Glutamatergic neuron (in vitro differentiated cells): ENCODE data around the gene OR8B4. TPM values are rescaled to one million over a fixed set of nuclear protein-coding genes. Genes with fewer than 3 reads are reported as not detected.
"Not testable (repeated sequence)": the region's sequence is repeated elsewhere in the genome, so short reads cannot be mapped to it uniquely, and the experiment has no call there.

ENCODE experiments used
- DNase-seq: peaks from one replicate; pipeline ENCODE4 v3.0.0; 2022
- H3K27ac Mint-ChIP-seq: one replicate; pipeline ENCODE4 v1.8.0; 2020; ENCODE audit warnings: mild to moderate bottlenecking, mixed read lengths, inconsistent platforms; ENCODE audit not compliant: unreplicated experiment
- H3K27me3 Mint-ChIP-seq: one replicate; pipeline ENCODE4 v1.8.0; 2020; ENCODE audit warnings: mild to moderate bottlenecking, moderate library complexity, mixed read lengths, inconsistent platforms; ENCODE audit not compliant: unreplicated experiment
- H3K36me3 Mint-ChIP-seq: one replicate; pipeline ENCODE4 v1.8.0; 2020; ENCODE audit warnings: mild to moderate bottlenecking, mixed read lengths, inconsistent platforms; ENCODE audit not compliant: unreplicated experiment
- H3K4me1 Mint-ChIP-seq: one replicate; pipeline ENCODE4 v1.8.0; 2020; ENCODE audit warnings: mild to moderate bottlenecking, low read depth, mixed read lengths, inconsistent platforms; ENCODE audit not compliant: unreplicated experiment
- H3K4me3 Mint-ChIP-seq: one replicate; pipeline ENCODE4 v1.8.0; 2020; ENCODE audit warnings: mild to moderate bottlenecking, mixed read lengths, inconsistent platforms; ENCODE audit not compliant: unreplicated experiment
- H3K9me3 Mint-ChIP-seq: one replicate; pipeline ENCODE4 v1.8.0; 2020; ENCODE audit warnings: mild to moderate bottlenecking, moderate library complexity, mixed read lengths, inconsistent platforms; ENCODE audit not compliant: unreplicated experiment
- CTCF ChIP-seq: fragments of 200-600 bp; sonication (generic); IDR thresholded peaks from one replicate; pipeline ENCODE4 v1.5.0; 2021; ENCODE audit not compliant: partially characterized antibody, unreplicated experiment
- total RNA-seq: library from RNA; stranded (reverse); fragmentation: NEBNext Ultra II Directional; extraction: Animal tissue kit (Norgen Biotek cat#: 25700); gene quantifications from one replicate; pipeline ENCODE4 v1.2.1, GENCODE V29; 2021; ENCODE audit not compliant: unreplicated experiment

OR8B4 gene
- total RNA-seq, 1 donor from 2014 or later, result not detected

DNA sequence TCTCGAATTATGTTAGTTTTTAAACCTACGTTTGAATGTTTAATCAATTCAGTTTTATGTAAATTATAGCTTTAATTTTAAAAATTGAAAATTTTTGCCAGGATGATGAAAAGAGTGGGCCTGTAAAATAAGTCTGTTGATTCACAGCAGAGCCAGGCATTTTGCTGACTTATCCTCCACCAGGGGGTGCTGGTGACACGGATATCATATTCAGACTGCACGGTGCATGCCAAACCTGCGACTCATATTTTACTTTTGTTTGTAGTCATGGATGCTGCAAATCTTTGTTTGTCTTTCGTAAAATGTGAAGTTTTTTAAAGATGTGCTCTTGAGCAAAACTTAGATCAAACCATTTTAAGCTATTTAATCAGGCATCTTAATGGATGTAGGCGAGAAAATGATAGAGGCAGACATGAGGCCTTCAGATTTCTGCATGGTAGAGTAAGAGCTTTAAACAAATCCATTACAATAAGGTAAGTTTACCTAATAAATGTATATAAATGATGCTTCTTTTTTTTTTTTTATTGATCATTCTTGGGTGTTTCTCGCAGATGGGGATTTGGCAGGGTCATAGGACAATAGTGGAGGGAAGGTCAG is 22.2 kb downstream of the OR8B4 start:
- Mint-ChIP-seq H3K36me3 (no peaks in the 10 kb centered on the region), H3K9me3 (peaks cover 6% of the 10 kb centered on the region), H3K27me3 (no peaks in the 10 kb centered on the region), H3K4me3 (no peak overlapping the region), H3K4me1 (peaks cover 2% of the 10 kb centered on the region), H3K27ac (peak overlapping the region; percentile 66)
- peak; percentile 56 for DNase-seq
- peak; percentile 71 for TF ChIP-seq CTCF

DNA sequence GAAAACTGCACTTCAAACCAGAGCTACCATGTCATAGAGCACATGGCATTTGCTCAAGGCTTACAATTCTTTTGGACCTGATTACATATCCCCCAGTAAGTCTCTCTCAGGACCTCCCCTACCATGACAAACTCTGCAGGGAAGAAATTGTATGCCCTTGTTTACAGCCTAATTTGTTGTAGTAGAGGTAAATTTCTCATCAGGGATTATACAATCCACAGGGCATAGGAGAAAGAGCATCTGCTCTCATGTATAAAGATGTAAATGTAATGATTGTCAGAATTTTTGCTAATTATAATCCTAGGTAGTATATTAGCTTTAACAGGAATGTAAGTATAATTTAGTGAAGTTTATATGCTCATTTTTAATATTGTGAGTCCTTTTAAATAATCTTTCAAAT is 25.7 kb downstream of the OR8B4 start, which contains the start of gene OR8B3:
TSS of gene OR8B3 (minus strand) at position 101 of the 400 bp plus-strand sequence. CDS start 1,673 bp downstream, outside the sequence.
- Mint-ChIP-seq H3K27ac (no peak within 1 kb of the TSS), H3K4me3 (no peak within 1 kb of the TSS), H3K36me3 (no peaks in the 10 kb centered on the region), H3K27me3 (no peaks in the 10 kb centered on the region), H3K4me1 (peaks cover 2% of the 10 kb centered on the region), H3K9me3 (peaks cover 6% of the 10 kb centered on the region)
- DNase-seq, result no peak
- TF ChIP-seq CTCF, result no peak

- not testable (repeated sequence) for H3K36me3 Mint-ChIP-seq, DNase-seq, H3K27me3 Mint-ChIP-seq, H3K4me3 Mint-ChIP-seq, H3K4me1 Mint-ChIP-seq, H3K27ac Mint-ChIP-seq, H3K9me3 Mint-ChIP-seq
Observed at GRCh38 chr11:124396847-124397246, 27.8 kb downstream of the OR8B4 start.

GRCh38 chr11:124394408-124394807 is 30.3 kb downstream of the OR8B4 start:
- no peak for DNase-seq
- TF ChIP-seq CTCF, result no peak
- Mint-ChIP-seq H3K4me3 (no peak overlapping the region), H3K27me3 (peaks cover 1% of the 10 kb centered on the region), H3K9me3 (no peaks in the 10 kb centered on the region), H3K4me1 (no peaks in the 10 kb centered on the region), H3K27ac (no peak overlapping the region), H3K36me3 (no peaks in the 10 kb centered on the region)

- no peaks in the 10 kb centered on the region for H3K36me3 Mint-ChIP-seq
- H3K9me3 Mint-ChIP-seq, result no peaks in the 10 kb centered on the region
- no peak for DNase-seq
- no peaks in the 10 kb centered on the region for H3K4me1 Mint-ChIP-seq
- H3K27ac Mint-ChIP-seq, result no peak within 1 kb of the TSS
- TF ChIP-seq CTCF, result no peak
- no peak within 1 kb of the TSS for H3K4me3 Mint-ChIP-seq
- no peaks in the 10 kb centered on the region for H3K27me3 Mint-ChIP-seq
Observed at GRCh38 chr11:124384399-124384798, 40.3 kb downstream of the OR8B4 start, which contains the start of gene OR8B2. Gene OR8B2 (minus strand): TSS chr11:124384499. CDS start chr11:124383343, 1,156 bp downstream.

DNA sequence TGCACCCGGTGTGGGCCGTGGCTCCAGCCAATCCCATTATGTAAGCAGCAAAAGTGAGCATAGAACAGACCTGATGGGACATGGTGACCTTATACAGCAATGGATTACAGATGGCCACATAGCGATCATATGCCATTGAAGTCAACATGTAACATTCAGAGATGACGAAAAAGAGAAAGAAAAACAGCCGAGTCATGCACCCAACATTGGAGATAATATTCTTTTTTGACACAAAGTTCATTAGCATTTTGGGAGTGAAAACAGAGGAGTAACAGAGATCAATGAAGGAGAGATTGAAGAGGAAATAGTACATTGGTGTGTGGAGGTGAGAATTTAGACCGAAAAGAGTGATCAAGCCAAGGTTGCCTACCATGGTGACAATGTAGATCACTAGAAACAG is 41.8 kb downstream of the OR8B4 start:
- not testable (repeated sequence) for H3K36me3 Mint-ChIP-seq, H3K9me3 Mint-ChIP-seq, H3K27ac Mint-ChIP-seq, H3K4me1 Mint-ChIP-seq, DNase-seq, H3K4me3 Mint-ChIP-seq, H3K27me3 Mint-ChIP-seq
